Activated B cell treated with CpG ODN at 0.5 μM for 24 hours (primary cell): ENCODE measurements around the gene OPTC. TPM values are rescaled to one million over a fixed set of nuclear protein-coding genes. Genes with fewer than 3 reads are reported as not detected.

Experiments used
- ATAC-seq: fragments of 200-7000 bp; cut with Tn5 transposase; one replicate; pipeline ENCODE4 v1.10.0; 2021; ENCODE audit warnings: low read depth, mild to moderate bottlenecking, moderate library complexity
- CTCF ChIA-PET: fragments of 350-600 bp; sonication (Branson Sonifier 250); formaldehyde crosslinking; loops from one replicate; lab custom pipeline; 2021; ENCODE audit warnings: antibody characterized with exemption; lab: Charles Lee
- POLR2A ChIA-PET: fragments of 350-600 bp; sonication (Branson Sonifier 250); formaldehyde crosslinking; loops from one replicate; lab custom pipeline; 2021; ENCODE audit warnings: antibody characterized with exemption; lab: Charles Lee
- DNase-seq: peaks from one replicate; pipeline ENCODE4 v3.0.0; 2022
- H3K27ac Mint-ChIP-seq: one replicate; pipeline ENCODE4 v1.8.0; 2020; ENCODE audit warnings: mixed read lengths
- H3K27me3 Mint-ChIP-seq: one replicate; pipeline ENCODE4 v1.8.0; 2021; ENCODE audit warnings: mixed read lengths
- H3K36me3 Mint-ChIP-seq: one replicate; pipeline ENCODE4 v1.8.0; 2021; ENCODE audit warnings: low read depth, mixed read lengths
- H3K4me1 Mint-ChIP-seq: one replicate; pipeline ENCODE4 v1.8.0; 2021; ENCODE audit warnings: mixed read lengths
- H3K4me3 Mint-ChIP-seq: one replicate; pipeline ENCODE4 v1.8.0; 2020; ENCODE audit warnings: mild to moderate bottlenecking, mixed read lengths
- H3K9me3 Mint-ChIP-seq: one replicate; pipeline ENCODE4 v1.8.0; 2020; ENCODE audit warnings: mixed read lengths
- intact Hi-C: fragments of 100-400 bp; cut with micrococcal nuclease; formaldehyde crosslinking; loops from one replicate; pipeline ENCODE4 v1.15.1; 2024
- total RNA-seq: library from RNA; stranded (reverse); gene quantifications from 2 replicates; pipeline ENCODE4 v1.2.3, GENCODE V29; 2022
- TF ChIP-seq, protein P1 (sequence below): fragments of 200-600 bp; IDR thresholded peaks from one replicate; pipeline ENCODE4 v1.8.0; 2022; ENCODE audit warnings: antibody characterized with exemption, mild to moderate bottlenecking

Gene OPTC
- total RNA-seq, 1 donor from 2014 or later, result not detected

DNA sequence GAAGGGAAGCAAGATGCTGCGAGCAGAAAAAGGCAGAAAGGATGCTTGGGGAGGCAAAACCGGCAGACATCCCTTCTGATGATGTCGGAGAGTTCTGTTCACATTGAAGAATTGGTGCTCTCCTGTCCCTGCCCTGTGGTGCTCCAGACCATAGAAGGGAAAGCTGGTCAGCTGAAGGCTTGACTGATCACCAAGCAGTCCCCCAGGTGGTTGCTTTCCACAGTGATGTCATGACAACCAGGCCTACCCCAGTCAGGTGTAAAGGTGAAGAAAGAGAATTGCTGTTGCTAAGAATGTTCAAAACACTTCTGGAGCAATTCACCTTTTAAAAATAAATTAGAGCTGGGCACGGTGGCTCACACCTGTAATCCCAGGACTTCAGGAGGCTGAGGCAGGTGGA, 59.5 kb downstream of the OPTC start:
- CTCF ChIA-PET, result no interaction called here
- no peaks in the 10 kb centered on the region for H3K36me3 Mint-ChIP-seq
- no peaks in the 10 kb centered on the region for H3K4me1 Mint-ChIP-seq
- ATAC-seq (no peak), DNase-seq (no peak)
- TF ChIP-seq, protein P1, sequence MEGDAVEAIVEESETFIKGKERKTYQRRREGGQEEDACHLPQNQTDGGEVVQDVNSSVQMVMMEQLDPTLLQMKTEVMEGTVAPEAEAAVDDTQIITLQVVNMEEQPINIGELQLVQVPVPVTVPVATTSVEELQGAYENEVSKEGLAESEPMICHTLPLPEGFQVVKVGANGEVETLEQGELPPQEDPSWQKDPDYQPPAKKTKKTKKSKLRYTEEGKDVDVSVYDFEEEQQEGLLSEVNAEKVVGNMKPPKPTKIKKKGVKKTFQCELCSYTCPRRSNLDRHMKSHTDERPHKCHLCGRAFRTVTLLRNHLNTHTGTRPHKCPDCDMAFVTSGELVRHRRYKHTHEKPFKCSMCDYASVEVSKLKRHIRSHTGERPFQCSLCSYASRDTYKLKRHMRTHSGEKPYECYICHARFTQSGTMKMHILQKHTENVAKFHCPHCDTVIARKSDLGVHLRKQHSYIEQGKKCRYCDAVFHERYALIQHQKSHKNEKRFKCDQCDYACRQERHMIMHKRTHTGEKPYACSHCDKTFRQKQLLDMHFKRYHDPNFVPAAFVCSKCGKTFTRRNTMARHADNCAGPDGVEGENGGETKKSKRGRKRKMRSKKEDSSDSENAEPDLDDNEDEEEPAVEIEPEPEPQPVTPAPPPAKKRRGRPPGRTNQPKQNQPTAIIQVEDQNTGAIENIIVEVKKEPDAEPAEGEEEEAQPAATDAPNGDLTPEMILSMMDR, result no peak
- POLR2A ChIA-PET, result no interaction called here
- H3K27ac Mint-ChIP-seq, result no peak overlapping the region
- peaks cover 7% of the 10 kb centered on the region for H3K27me3 Mint-ChIP-seq
- H3K4me3 Mint-ChIP-seq, result no peak overlapping the region
- H3K9me3 Mint-ChIP-seq, result no peaks in the 10 kb centered on the region
- intact Hi-C loops, result no loop called here

DNA sequence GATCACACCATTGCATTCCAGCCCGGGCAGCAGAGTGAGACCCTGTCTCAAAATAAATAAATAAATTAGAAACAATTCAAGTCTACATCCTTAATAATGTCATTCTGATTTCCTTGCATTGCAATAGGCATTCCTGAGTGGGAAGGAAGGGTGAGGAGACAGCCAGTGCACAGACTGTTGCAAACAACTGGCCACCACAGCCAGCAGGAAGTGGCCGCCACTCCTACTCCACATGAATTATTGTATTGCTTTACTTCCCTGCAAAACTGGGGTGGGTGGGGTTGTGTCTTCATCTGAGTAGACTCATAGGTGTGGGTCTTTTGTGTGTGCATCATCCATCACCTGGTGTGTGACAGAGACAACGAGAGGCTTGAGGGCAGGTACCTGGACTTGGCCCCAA, 60.1 kb downstream of the OPTC start:
- ATAC-seq, result no peak
- no peak for DNase-seq
- Mint-ChIP-seq H3K4me3 (no peak overlapping the region), H3K27ac (no peak overlapping the region), H3K4me1 (no peaks in the 10 kb centered on the region), H3K27me3 (peaks cover 1% of the 10 kb centered on the region), H3K9me3 (no peaks in the 10 kb centered on the region), H3K36me3 (no peaks in the 10 kb centered on the region)
- ChIA-PET CTCF (no interaction called here), POLR2A (no interaction called here)
- TF ChIP-seq, protein P1, result no peak
- intact Hi-C loops, result no loop called here

DNA sequence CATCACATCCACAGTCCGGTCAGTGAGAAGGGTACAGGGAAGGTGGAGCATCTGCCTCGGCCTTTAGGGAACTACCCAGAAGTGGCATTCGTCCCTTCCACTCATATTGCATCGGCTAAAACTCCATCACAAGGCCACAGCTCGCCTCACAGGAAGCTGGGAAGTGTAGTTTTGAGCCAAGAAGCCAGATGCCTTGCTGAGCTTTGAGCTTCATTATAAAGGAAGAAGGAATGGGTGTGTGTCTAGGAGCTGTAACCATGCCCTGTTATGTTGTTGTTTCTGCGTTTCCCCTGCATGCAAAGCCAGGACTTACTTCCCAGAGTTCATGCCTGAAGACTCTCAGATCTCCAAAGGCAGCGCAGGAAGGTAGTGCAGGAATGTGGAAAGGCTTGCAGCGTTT, 61.1 kb downstream of the OPTC start:
- intact Hi-C loops, result no loop called here
- ATAC-seq, result no peak
- H3K4me3 Mint-ChIP-seq, result no peak overlapping the region

DNA sequence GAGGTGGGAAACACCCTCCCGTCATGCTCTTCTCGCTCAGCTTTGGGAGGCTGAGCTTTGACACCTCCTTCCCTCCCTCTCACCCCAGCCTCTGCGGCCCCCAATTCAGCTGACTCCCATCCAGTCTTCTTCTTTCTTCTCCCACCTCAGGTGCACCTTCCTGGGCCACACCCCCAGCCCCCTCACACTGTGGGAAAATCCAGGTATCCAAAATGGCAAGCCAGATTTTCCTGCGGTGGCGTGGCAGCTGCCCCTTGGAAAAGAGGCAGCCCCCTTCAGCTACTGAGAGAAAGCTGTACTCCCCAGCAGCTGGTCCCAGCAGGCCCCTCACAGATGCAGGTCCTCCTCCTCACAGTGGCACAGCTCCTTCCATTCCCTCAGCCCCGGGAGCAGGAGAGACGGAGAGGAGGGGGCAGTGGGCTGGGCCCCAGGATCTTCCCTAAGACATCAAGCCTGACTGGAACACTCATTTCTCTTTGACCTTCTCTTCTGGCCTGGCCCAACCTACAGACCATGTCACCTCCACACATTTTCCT, 61.6 kb downstream of the OPTC start:
- H3K27me3 Mint-ChIP-seq, result no peaks in the 10 kb centered on the region
- CTCF ChIA-PET, result no interaction called here
- no peaks in the 10 kb centered on the region for H3K9me3 Mint-ChIP-seq
- TF ChIP-seq, protein P1, result no peak
- POLR2A ChIA-PET, result no interaction called here
- no peak overlapping the region for H3K27ac Mint-ChIP-seq
- no peaks in the 10 kb centered on the region for H3K36me3 Mint-ChIP-seq
- no peak overlapping the region for H3K4me3 Mint-ChIP-seq
- DNase-seq, result no peak
- H3K4me1 Mint-ChIP-seq, result no peaks in the 10 kb centered on the region
- intact Hi-C loops, result no loop called here
- no peak for ATAC-seq

More for the DNA sequence above, 61.1 kb downstream of the OPTC start:
- CTCF ChIA-PET, result no interaction called here
- H3K27ac Mint-ChIP-seq, result no peak overlapping the region
- H3K27me3 Mint-ChIP-seq, result no peaks in the 10 kb centered on the region
- H3K4me1 Mint-ChIP-seq, result no peaks in the 10 kb centered on the region
- POLR2A ChIA-PET, result no interaction called here
- no peaks in the 10 kb centered on the region for H3K9me3 Mint-ChIP-seq
- H3K36me3 Mint-ChIP-seq, result no peaks in the 10 kb centered on the region
- TF ChIP-seq, protein P1, result no peak
- DNase-seq, result no peak

DNA sequence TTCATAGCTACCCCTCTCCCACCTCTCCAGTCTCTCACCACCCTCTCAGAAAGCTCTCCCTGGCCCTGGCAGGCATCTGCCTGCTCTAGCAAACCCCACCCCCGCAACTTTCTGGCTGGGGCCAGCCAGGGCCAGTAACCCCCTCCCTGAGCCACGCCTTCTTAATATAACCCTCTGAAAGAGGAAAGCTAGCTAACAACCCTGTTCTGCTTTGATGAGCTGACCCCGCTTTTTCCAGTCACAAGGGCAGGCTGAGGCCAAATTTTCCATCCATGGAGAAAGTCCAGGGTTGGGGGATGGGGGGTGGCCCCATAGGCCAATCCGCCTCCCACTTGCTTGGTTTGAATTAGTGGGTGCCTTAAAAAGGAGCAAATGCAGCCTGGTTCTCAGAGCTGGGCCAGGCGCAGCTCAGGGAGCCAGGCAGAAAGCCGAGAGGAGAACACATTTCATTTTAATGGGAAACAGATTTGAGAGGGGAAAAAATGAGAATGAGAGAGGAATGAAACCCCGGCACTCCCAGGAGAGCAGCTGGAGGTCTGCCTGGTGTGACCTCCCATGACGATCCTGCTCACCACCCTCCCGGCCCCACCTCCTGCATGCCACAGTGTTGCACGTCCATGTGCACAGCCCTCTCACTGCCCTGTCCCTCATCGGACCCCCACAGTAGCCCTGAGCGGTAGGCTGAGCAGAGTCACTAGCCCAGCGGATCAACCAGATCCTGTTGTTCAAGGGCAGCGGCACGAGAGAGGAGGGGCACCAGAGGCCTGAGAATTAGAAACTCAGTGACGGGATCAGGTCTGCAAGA, 62.3 kb downstream of the OPTC start:
- Mint-ChIP-seq H3K36me3 (no peaks in the 10 kb centered on the region), H3K27ac (no peak overlapping the region), H3K27me3 (no peaks in the 10 kb centered on the region), H3K9me3 (no peaks in the 10 kb centered on the region), H3K4me3 (no peak overlapping the region), H3K4me1 (no peaks in the 10 kb centered on the region)
- ATAC-seq (no peak), DNase-seq (no peak)
- POLR2A ChIA-PET, result no interaction called here
- TF ChIP-seq, protein P1, result no peak
- CTCF ChIA-PET, result no interaction called here
- intact Hi-C loops, result no loop called here
